ENCODE measurements around the gene ZNF195.

Gene ZNF195

GRCh38 chr11:3368199-3368598, 10.7 kb downstream of the ZNF195 start:
- no peak for DNase-seq (ENCODE audit: low read depth)
- no peak overlapping the region for H3K4me3 ChIP-seq (ENCODE audit: low read depth, low read length)
- TF ChIP-seq CTCF (IDR thresholded peaks at IDR 0.05; ENCODE audit: insufficient read depth, low read depth, low read length, missing control alignments) = no peak

GRCh38 chr11:3367221-3367620, 11.7 kb downstream of the ZNF195 start:
- DNase-seq (ENCODE audit: low read depth) = no peak
- TF ChIP-seq CTCF (IDR thresholded peaks at IDR 0.05; ENCODE audit: insufficient read depth, low read depth, low read length, missing control alignments) = no peak
- no peak overlapping the region for H3K4me3 ChIP-seq (ENCODE audit: low read depth, low read length)

- no peak overlapping the region for H3K4me3 ChIP-seq (ENCODE audit: low read depth, low read length)
- no peak for DNase-seq (ENCODE audit: low read depth)
Measured at GRCh38 chr11:3359092-3359824, 19.7 kb downstream of the ZNF195 start.

GRCh38 chr11:3357994-3358676, 20.8 kb downstream of the ZNF195 start:
- no peak for TF ChIP-seq CTCF (IDR thresholded peaks at IDR 0.05; ENCODE audit: insufficient read depth, low read depth, low read length, missing control alignments)
- no peak for DNase-seq (ENCODE audit: low read depth)
- H3K4me3 ChIP-seq (ENCODE audit: low read depth, low read length) = no peak overlapping the region

More at GRCh38 chr11:3359092-3359824, 19.7 kb downstream of the ZNF195 start:
- TF ChIP-seq CTCF (IDR thresholded peaks at IDR 0.05; ENCODE audit: insufficient read depth, low read depth, low read length, missing control alignments) = no peak

GRCh38 chr11:3357302-3357701, 21.6 kb downstream of the ZNF195 start:
- H3K4me3 ChIP-seq (ENCODE audit: low read depth, low read length) = no peak overlapping the region
- no peak for TF ChIP-seq CTCF (IDR thresholded peaks at IDR 0.05; ENCODE audit: insufficient read depth, low read depth, low read length, missing control alignments)
- no peak for DNase-seq (ENCODE audit: low read depth)

GRCh38 chr11:3356858-3357257, 22.1 kb downstream of the ZNF195 start:
- DNase-seq (ENCODE audit: low read depth) = no peak
- H3K4me3 ChIP-seq (ENCODE audit: low read depth, low read length) = no peak overlapping the region
- no peak for TF ChIP-seq CTCF (IDR thresholded peaks at IDR 0.05; ENCODE audit: insufficient read depth, low read depth, low read length, missing control alignments)

Measured in GM12865 (cell line).